ENCODE data around the gene MIS18A. TPM values are rescaled to one million over a fixed set of nuclear protein-coding genes. Genes with fewer than 3 reads are reported as not detected.

MIS18A gene
- polyA plus RNA-seq, 1 donor from 2014 or later = 15.9 TPM

DNA sequence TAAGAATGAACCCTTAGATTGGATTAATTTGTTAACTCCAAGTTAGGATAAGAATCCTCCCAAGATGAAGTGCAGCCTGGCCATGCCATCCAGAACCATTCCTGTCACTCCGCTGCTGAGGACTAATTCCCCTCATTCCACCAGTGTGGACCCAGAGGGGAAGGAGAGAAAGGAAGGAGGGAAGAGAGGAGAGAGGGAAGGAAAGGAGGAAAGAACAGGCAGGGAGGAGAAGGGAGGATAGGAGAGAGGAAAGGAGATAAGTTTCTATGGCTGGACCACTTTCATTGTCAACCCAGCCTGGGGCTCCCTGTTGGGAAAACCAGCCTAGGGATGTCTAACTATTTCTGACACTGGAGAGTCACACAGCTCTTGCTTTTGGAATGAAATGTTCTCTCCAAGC, 24.5 kb upstream of the MIS18A start:
- H3K27ac ChIP-seq (ENCODE audit: low read length) = no peak overlapping the region
- no peak for TF ChIP-seq EP300 (conservative IDR thresholded peaks at IDR 0.05; ENCODE audit: poor library complexity, severe bottlenecking)
- TF ChIP-seq, protein P1, sequence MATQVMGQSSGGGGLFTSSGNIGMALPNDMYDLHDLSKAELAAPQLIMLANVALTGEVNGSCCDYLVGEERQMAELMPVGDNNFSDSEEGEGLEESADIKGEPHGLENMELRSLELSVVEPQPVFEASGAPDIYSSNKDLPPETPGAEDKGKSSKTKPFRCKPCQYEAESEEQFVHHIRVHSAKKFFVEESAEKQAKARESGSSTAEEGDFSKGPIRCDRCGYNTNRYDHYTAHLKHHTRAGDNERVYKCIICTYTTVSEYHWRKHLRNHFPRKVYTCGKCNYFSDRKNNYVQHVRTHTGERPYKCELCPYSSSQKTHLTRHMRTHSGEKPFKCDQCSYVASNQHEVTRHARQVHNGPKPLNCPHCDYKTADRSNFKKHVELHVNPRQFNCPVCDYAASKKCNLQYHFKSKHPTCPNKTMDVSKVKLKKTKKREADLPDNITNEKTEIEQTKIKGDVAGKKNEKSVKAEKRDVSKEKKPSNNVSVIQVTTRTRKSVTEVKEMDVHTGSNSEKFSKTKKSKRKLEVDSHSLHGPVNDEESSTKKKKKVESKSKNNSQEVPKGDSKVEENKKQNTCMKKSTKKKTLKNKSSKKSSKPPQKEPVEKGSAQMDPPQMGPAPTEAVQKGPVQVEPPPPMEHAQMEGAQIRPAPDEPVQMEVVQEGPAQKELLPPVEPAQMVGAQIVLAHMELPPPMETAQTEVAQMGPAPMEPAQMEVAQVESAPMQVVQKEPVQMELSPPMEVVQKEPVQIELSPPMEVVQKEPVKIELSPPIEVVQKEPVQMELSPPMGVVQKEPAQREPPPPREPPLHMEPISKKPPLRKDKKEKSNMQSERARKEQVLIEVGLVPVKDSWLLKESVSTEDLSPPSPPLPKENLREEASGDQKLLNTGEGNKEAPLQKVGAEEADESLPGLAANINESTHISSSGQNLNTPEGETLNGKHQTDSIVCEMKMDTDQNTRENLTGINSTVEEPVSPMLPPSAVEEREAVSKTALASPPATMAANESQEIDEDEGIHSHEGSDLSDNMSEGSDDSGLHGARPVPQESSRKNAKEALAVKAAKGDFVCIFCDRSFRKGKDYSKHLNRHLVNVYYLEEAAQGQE (IDR thresholded peaks at IDR 0.05; ENCODE audit: borderline replicate concordance) = no peak
- no peak for TF ChIP-seq MXI1 (conservative IDR thresholded peaks at IDR 0.05; ENCODE audit: poor library complexity, severe bottlenecking)
- no peak for TF ChIP-seq RAD21 (conservative IDR thresholded peaks at IDR 0.05)
- no peak for TF ChIP-seq POLR2AphosphoS5 (IDR thresholded peaks at IDR 0.05)
- no peak for TF ChIP-seq SMC3 (conservative IDR thresholded peaks at IDR 0.05; ENCODE audit: poor library complexity)
- no peak for TF ChIP-seq EZH2 (IDR thresholded peaks at IDR 0.05; ENCODE audit: borderline replicate concordance, insufficient read depth, low read length, poor library complexity, severe bottlenecking)
- no peak for TF ChIP-seq TAF1 (IDR thresholded peaks at IDR 0.05; ENCODE audit: low read depth)
- TF ChIP-seq, protein P2, sequence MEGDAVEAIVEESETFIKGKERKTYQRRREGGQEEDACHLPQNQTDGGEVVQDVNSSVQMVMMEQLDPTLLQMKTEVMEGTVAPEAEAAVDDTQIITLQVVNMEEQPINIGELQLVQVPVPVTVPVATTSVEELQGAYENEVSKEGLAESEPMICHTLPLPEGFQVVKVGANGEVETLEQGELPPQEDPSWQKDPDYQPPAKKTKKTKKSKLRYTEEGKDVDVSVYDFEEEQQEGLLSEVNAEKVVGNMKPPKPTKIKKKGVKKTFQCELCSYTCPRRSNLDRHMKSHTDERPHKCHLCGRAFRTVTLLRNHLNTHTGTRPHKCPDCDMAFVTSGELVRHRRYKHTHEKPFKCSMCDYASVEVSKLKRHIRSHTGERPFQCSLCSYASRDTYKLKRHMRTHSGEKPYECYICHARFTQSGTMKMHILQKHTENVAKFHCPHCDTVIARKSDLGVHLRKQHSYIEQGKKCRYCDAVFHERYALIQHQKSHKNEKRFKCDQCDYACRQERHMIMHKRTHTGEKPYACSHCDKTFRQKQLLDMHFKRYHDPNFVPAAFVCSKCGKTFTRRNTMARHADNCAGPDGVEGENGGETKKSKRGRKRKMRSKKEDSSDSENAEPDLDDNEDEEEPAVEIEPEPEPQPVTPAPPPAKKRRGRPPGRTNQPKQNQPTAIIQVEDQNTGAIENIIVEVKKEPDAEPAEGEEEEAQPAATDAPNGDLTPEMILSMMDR (IDR thresholded peaks at IDR 0.05; ENCODE audit: poor library complexity, severe bottlenecking) = no peak
- H3K4me3 ChIP-seq (ENCODE audit: low read length) = no peak overlapping the region
- no peaks in the 10 kb centered on the region for H3K9me2 ChIP-seq (ENCODE audit: insufficient read depth, low read length)
- no peaks in the 10 kb centered on the region for H3K27me3 ChIP-seq (ENCODE audit: insufficient read depth, low read depth, low read length)
- H3K4me2 ChIP-seq (ENCODE audit: low read length) = no peak overlapping the region
- no peaks in the 10 kb centered on the region for H3K79me2 ChIP-seq (replicated peaks; ENCODE audit: insufficient read depth, low read length)
- H3K36me3 ChIP-seq (ENCODE audit: insufficient read depth, low read length) = no peaks in the 10 kb centered on the region
- no peak overlapping the region for H2AFZ ChIP-seq (ENCODE audit: low read depth, low read length)
- no peaks in the 10 kb centered on the region for H4K20me1 ChIP-seq (ENCODE audit: insufficient read depth)
- H3F3A ChIP-seq (ENCODE audit: insufficient read depth, low read length, poor library complexity, severe bottlenecking) = no peaks in the 10 kb centered on the region
- H3K9me3 ChIP-seq (ENCODE audit: low read length) = no peaks in the 10 kb centered on the region
- no peak overlapping the region for H3K9ac ChIP-seq (ENCODE audit: low read length)

DNA sequence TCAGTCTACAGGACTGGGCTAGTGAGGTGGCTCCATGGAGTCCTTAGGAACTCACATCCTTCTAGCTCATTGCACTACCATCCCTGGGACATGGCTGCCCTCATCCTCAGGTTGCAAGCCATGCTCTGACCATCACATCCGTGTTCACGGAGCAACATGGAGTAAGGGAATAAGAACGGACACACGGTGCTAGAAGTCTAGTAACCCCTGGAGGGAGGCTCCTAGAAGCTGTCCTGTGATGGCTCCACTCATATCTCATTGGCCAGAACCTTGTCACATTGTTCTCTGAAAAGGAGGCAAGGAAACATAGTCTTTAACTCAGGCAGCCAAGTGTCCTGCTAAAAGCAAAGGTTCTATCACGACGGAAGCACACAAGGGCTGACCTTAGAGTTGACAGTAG, 23.7 kb upstream of the MIS18A start:
- Histone ChIP-seq H4K20me1 (ENCODE audit: insufficient read depth) (no peaks in the 10 kb centered on the region), H2AFZ (ENCODE audit: low read depth, low read length) (no peak overlapping the region), H3F3A (ENCODE audit: insufficient read depth, low read length, poor library complexity, severe bottlenecking) (no peaks in the 10 kb centered on the region), H3K9me2 (ENCODE audit: insufficient read depth, low read length) (no peaks in the 10 kb centered on the region), H3K27ac (ENCODE audit: low read length) (no peak overlapping the region), H3K9me3 (ENCODE audit: low read length) (no peaks in the 10 kb centered on the region), H3K4me2 (ENCODE audit: low read length) (no peak overlapping the region), H3K36me3 (ENCODE audit: insufficient read depth, low read length) (no peaks in the 10 kb centered on the region), H3K9ac (ENCODE audit: low read length) (no peak overlapping the region), H3K79me2 (replicated peaks; ENCODE audit: insufficient read depth, low read length) (no peaks in the 10 kb centered on the region), H3K4me3 (ENCODE audit: low read length) (no peak overlapping the region), H3K27me3 (ENCODE audit: insufficient read depth, low read depth, low read length) (no peaks in the 10 kb centered on the region)
- TF ChIP-seq RAD21 (conservative IDR thresholded peaks at IDR 0.05) (no peak), TAF1 (IDR thresholded peaks at IDR 0.05; ENCODE audit: low read depth) (no peak)
- TF ChIP-seq, protein P1 (IDR thresholded peaks at IDR 0.05; ENCODE audit: borderline replicate concordance) = no peak

Measured in neural cell (in vitro differentiated cells).